ENCODE measurements around the gene PSMG3. TPM values are rescaled to one million over a fixed set of nuclear protein-coding genes. Genes with fewer than 3 reads are reported as not detected.
A peak's percentile ranks its signal among the peaks of the same experiment; 100 is the strongest.

The PSMG3 gene
- total RNA-seq, 1 donor from 2014 or later = 29.5 TPM

GRCh38 chr7:1545417-1546246 lies 24.2 kb downstream of the PSMG3 start:
- no peak overlapping the region for H3K4me3 Mint-ChIP-seq
- H3K4me1 Mint-ChIP-seq = peaks cover 3% of the 10 kb centered on the region
- no peak overlapping the region for H3K27ac Mint-ChIP-seq
- intact Hi-C loops (cut with micrococcal nuclease) = loop anchor here (5.0 kb wide), 1 partner anchor 43 kb away; the partner anchor contains the start of gene INTS1
- peaks cover 24% of the 10 kb centered on the region for H3K36me3 Mint-ChIP-seq (ENCODE audit: low read depth)
- TF ChIP-seq, protein P1, sequence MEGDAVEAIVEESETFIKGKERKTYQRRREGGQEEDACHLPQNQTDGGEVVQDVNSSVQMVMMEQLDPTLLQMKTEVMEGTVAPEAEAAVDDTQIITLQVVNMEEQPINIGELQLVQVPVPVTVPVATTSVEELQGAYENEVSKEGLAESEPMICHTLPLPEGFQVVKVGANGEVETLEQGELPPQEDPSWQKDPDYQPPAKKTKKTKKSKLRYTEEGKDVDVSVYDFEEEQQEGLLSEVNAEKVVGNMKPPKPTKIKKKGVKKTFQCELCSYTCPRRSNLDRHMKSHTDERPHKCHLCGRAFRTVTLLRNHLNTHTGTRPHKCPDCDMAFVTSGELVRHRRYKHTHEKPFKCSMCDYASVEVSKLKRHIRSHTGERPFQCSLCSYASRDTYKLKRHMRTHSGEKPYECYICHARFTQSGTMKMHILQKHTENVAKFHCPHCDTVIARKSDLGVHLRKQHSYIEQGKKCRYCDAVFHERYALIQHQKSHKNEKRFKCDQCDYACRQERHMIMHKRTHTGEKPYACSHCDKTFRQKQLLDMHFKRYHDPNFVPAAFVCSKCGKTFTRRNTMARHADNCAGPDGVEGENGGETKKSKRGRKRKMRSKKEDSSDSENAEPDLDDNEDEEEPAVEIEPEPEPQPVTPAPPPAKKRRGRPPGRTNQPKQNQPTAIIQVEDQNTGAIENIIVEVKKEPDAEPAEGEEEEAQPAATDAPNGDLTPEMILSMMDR (IDR thresholded peaks at IDR 0.05) = no peak
- H3K27me3 Mint-ChIP-seq = no peaks in the 10 kb centered on the region
- POLR2A ChIA-PET = no interaction called here
- H3K9me3 Mint-ChIP-seq = no peaks in the 10 kb centered on the region
- CTCF ChIA-PET = no interaction called here
- DNase-seq (no peak), ATAC-seq (ENCODE audit: low read depth) (no peak)

- H3K27me3 Mint-ChIP-seq = no peaks in the 10 kb centered on the region
- intact Hi-C loops (cut with micrococcal nuclease) = loop anchor here (5.0 kb wide), 1 partner anchor 43 kb away; the partner anchor contains the start of gene INTS1
- H3K4me1 Mint-ChIP-seq = peaks cover 3% of the 10 kb centered on the region
- H3K27ac Mint-ChIP-seq = peak overlapping the region; percentile 24
- H3K36me3 Mint-ChIP-seq (ENCODE audit: low read depth) = peaks cover 28% of the 10 kb centered on the region
- CTCF ChIA-PET = no interaction called here
- no peaks in the 10 kb centered on the region for H3K9me3 Mint-ChIP-seq
- ATAC-seq (ENCODE audit: low read depth) = no peak
- H3K4me3 Mint-ChIP-seq = no peak overlapping the region
- TF ChIP-seq, protein P1 (IDR thresholded peaks at IDR 0.05) = no peak
- no peak for DNase-seq
- POLR2A ChIA-PET = no interaction called here
These were observed 24.9 kb downstream of the PSMG3 start for GRCh38 chr7:1544896-1545416.

- H3K27me3 Mint-ChIP-seq = no peaks in the 10 kb centered on the region
- no peak for DNase-seq
- peaks cover 34% of the 10 kb centered on the region for H3K36me3 Mint-ChIP-seq (ENCODE audit: low read depth)
- no peak overlapping the region for H3K4me3 Mint-ChIP-seq
- no peak overlapping the region for H3K27ac Mint-ChIP-seq
- peak; percentile 29 for ATAC-seq (ENCODE audit: low read depth)
- TF ChIP-seq, protein P1 (IDR thresholded peaks at IDR 0.05) = no peak
- ChIA-PET CTCF (no interaction called here), POLR2A (interaction anchor here (1.3 kb wide), 1 partner anchor 9 kb away, joined by 3 read pairs; no protein-coding TSS in a partner anchor)
- no peaks in the 10 kb centered on the region for H3K9me3 Mint-ChIP-seq
- intact Hi-C loops (cut with micrococcal nuclease) = no loop called here
- peaks cover 3% of the 10 kb centered on the region for H3K4me1 Mint-ChIP-seq
These were observed 25.5 kb downstream of the PSMG3 start for GRCh38 chr7:1544178-1544895.

- POLR2A ChIA-PET = interaction anchor here (1.3 kb wide), 1 partner anchor 9 kb away, joined by 3 read pairs; no protein-coding TSS in a partner anchor
- TF ChIP-seq, protein P1 (IDR thresholded peaks at IDR 0.05) = no peak
- Mint-ChIP-seq H3K27ac (no peak overlapping the region), H3K4me1 (peaks cover 3% of the 10 kb centered on the region), H3K36me3 (ENCODE audit: low read depth) (peaks cover 37% of the 10 kb centered on the region), H3K9me3 (no peaks in the 10 kb centered on the region), H3K27me3 (no peaks in the 10 kb centered on the region), H3K4me3 (no peak overlapping the region)
- CTCF ChIA-PET = no interaction called here
- ATAC-seq (ENCODE audit: low read depth) (no peak), DNase-seq (no peak)
- intact Hi-C loops (cut with micrococcal nuclease) = no loop called here
These were observed 26.0 kb downstream of the PSMG3 start for GRCh38 chr7:1543826-1544177.

Data from activated B cell treated with CpG ODN at 0.5 μM for 24 hours (primary cell).